K562 (cell line): Measurements from ENCODE around the gene CACNA2D2. TPM values are rescaled to one million over a fixed set of nuclear protein-coding genes. Genes with fewer than 3 reads are reported as not detected.
A peak's percentile ranks its signal among the peaks of the same experiment; 100 is the strongest.

ENCODE experiments used
- ATAC-seq: fragments of 200-7000 bp; cut with Tn5 transposase; 3 replicates; pipeline ENCODE4 v1.9.1; 2020; ENCODE audit warnings: moderate library complexity
- BruUV-seq: library from RNA; stranded (reverse); fragments of 400-500 nt; replicated peaks from 2 replicates; lab custom pipeline; 2021; lab: Mats Ljungman, UMichigan
- CTCF ChIA-PET: fragments of 300-600 bp; formaldehyde crosslinking; extraction: SDS; loops from one replicate; lab custom pipeline; 2021; ENCODE audit warnings: low intra/inter-chr PET ratio; lab: Yijun Ruan, JAX
- POLR2A ChIA-PET: fragments of 300-600, 350-650 bp; sonication (Branson Sonifier 250); formaldehyde crosslinking; extraction: SDS; loops from one replicate; lab custom pipeline; 2021; ENCODE audit warnings: antibody characterized with exemption, inconsistent platforms; lab: Yijun Ruan, JAX
- DNase-seq, 4 experiments: peaks; one replicate each; pipeline versions ENCODE4 v3.0.0 to v3.0.0-alpha.2; 2011 to 2018; ENCODE audit warnings: low spot score in 3 of 4, mixed read lengths in 3 of 4; ENCODE audit errors: extremely low read depth in 1 of 4
- FAIRE-seq: peaks from 2 replicates; lab custom pipeline; 2011; peaks lifted over from hg19 to GRCh38; lab: Jason Lieb, UNC
- H2AFZ ChIP-seq: 2 replicates; pipeline ENCODE4 v1.6.0; 2011; ENCODE audit warnings: low read depth, low read length, control low read depth, inconsistent platforms
- H3K27ac ChIP-seq: fragments of 200-600 bp; 3 replicates; pipeline ENCODE4 v1.8.0; 2011; ENCODE audit warnings: low read depth, mild to moderate bottlenecking, control low read depth, inconsistent platforms, low read length, moderate library complexity, mixed read lengths; ENCODE audit errors: extremely low read depth
- H3K27me3 ChIP-seq, 2 experiments: fragments of 300-600 bp in 1 of 2; 2 replicates in 1 of 2; 3 replicates in 1 of 2; pipeline versions ENCODE4 v1.6.0 to v1.8.0; 2011; ENCODE audit warnings: inconsistent platforms in 2 of 2, low read length in 2 of 2, mild to moderate bottlenecking in 1 of 2, mixed read lengths in 1 of 2, moderate library complexity in 1 of 2; ENCODE audit not compliant: control insufficient read depth in 2 of 2, insufficient read depth in 2 of 2
- H3K36me3 ChIP-seq: fragments of 300-600 bp; 3 replicates; pipeline ENCODE4 v1.8.0; 2011; ENCODE audit warnings: mild to moderate bottlenecking, low read length, inconsistent platforms; ENCODE audit not compliant: control insufficient read depth, insufficient read depth
- H3K4me1 ChIP-seq, 2 experiments: fragments of 200-600 bp in 1 of 2; replicated peaks in 1 of 2; 2 replicates in 1 of 2; 3 replicates in 1 of 2; pipeline versions ENCODE4 v1.5.1 to v1.8.0; 2011; ENCODE audit warnings: inconsistent platforms in 2 of 2, low read length in 2 of 2, mild to moderate bottlenecking in 1 of 2, mixed read lengths in 1 of 2, moderate library complexity in 1 of 2; ENCODE audit not compliant: control insufficient read depth in 2 of 2, insufficient read depth in 2 of 2
- H3K4me2 ChIP-seq: 2 replicates; pipeline ENCODE4 v1.6.1; 2011; ENCODE audit warnings: low read length, control low read depth, inconsistent platforms, mixed read lengths; ENCODE audit not compliant: insufficient read depth
- H3K4me3 ChIP-seq: fragments of 200-600 bp; sonication (generic), shearing (Covaris generic); 2 replicates; pipeline ENCODE4 v1.5.1; 2016; ENCODE audit warnings: control low read depth, inconsistent platforms
- H3K79me2 ChIP-seq: fragments of 200-600 bp; 3 replicates; pipeline ENCODE4 v1.8.0; 2011; ENCODE audit warnings: low read length, inconsistent platforms; ENCODE audit not compliant: control insufficient read depth, insufficient read depth
- H3K9ac ChIP-seq, 2 experiments: 2 replicates each; pipeline versions ENCODE4 v1.6.0 to v1.6.1; 2011; ENCODE audit warnings: low read depth in 2 of 2, low read length in 2 of 2, control low read depth in 1 of 2, inconsistent platforms in 1 of 2, mild to moderate bottlenecking in 1 of 2, mixed read lengths in 1 of 2; ENCODE audit not compliant: insufficient read depth in 1 of 2
- H3K9me1 ChIP-seq: one replicate; pipeline ENCODE4 v1.6.0; 2011; ENCODE audit warnings: inconsistent platforms, mild to moderate bottlenecking, low read length, moderate library complexity; ENCODE audit not compliant: control insufficient read depth, insufficient read depth
- H3K9me3 ChIP-seq: replicated peaks from 2 replicates; pipeline ENCODE4 v1.5.1; 2011; ENCODE audit warnings: low read depth, low read length, inconsistent platforms; ENCODE audit not compliant: control insufficient read depth, insufficient read depth
- H4K20me1 ChIP-seq: replicated peaks from 2 replicates; pipeline ENCODE4 v1.6.1; 2011; ENCODE audit warnings: low read length, inconsistent platforms, mixed read lengths; ENCODE audit not compliant: control insufficient read depth, insufficient read depth
- CHD2 ChIP-seq: IDR thresholded peaks from 2 replicates; pipeline ENCODE4 v1.6.1; 2011; ENCODE audit warnings: low read depth, low read length
- FOSL1 ChIP-seq: fragments of 200-800 bp; sonication (Bioruptor generic); conservative IDR thresholded peaks from 2 replicates; pipeline ENCODE4 v1.6.1; 2016; ENCODE audit warnings: missing genetic modification characterization, missing compliant biosample characterization
- HBP1 ChIP-seq: fragments of 450-650 bp; formaldehyde crosslinking; IDR thresholded peaks from 2 replicates; pipeline ENCODE4 v1.4.0; 2022; ENCODE audit warnings: missing genetic modification characterization
- HDAC3 ChIP-seq: fragments of 450-650 bp; IDR thresholded peaks from 2 replicates; pipeline ENCODE4 v1.6.1; 2018; ENCODE audit warnings: borderline replicate concordance, mild to moderate bottlenecking, moderate library complexity; ENCODE audit not compliant: partially characterized antibody
- TARDBP ChIP-seq: fragments of 450-650 bp; IDR thresholded peaks from 2 replicates; pipeline ENCODE4 v1.6.1; 2016
- THRB ChIP-seq: fragments of 450-650 bp; formaldehyde crosslinking; conservative IDR thresholded peaks from 2 replicates; pipeline ENCODE4 v1.4.0; 2022; ENCODE audit warnings: mild to moderate bottlenecking, missing genetic modification characterization
- ZNF445 ChIP-seq: fragments of 250-450 bp; sonication (Bioruptor Pico); IDR thresholded peaks from 2 replicates; pipeline ENCODE4 v1.4.0; 2020; ENCODE audit warnings: low read depth, mild to moderate bottlenecking, moderate library complexity
- WGBS: fragments of 100-300 bp; shearing (Covaris generic); methylation state at CpG from one replicate; pipeline ENCODE4 v1.1.6; 2016; ENCODE audit warnings: low coverage, mixed read lengths; ENCODE audit not compliant: insufficient coverage; ENCODE audit errors: missing lambda C conversion rate; 5-methylcytosine and 5-hydroxymethylcytosine counted together
- in situ Hi-C: fragments of 300-500 bp; cut with MboI; formaldehyde crosslinking; loops from 4 replicates; pipeline ENCODE4 v1.15.0; 2018; ENCODE audit warnings: inconsistent platforms, mixed read lengths
- intact Hi-C: fragments of 100-400 bp; cut with micrococcal nuclease; formaldehyde crosslinking; loops from 2 replicates; pipeline ENCODE4 v1.14.2; 2022
- polyA plus RNA-seq, 8 experiments: library from polyadenylated mRNA; depleted of rRNA in 4 of 8; stranded (reverse) in 5 of 8; unstranded in 3 of 8; fragments of >200 nt; fragmentation: Nextera tagmentation in 2 of 8; fragmentation: Illumina TruSeq in 1 of 8; extraction: Ambion mirVana in 2 of 8; extraction: Trizol in 1 of 8; gene quantifications; 2 replicates each; pipeline versions ENCODE4 v1.2.1 to v1.2.3, GENCODE V29; 2011 to 2014; ENCODE audit warnings: inconsistent platforms in 1 of 8, missing spikeins in 1 of 8
- total RNA-seq, 7 experiments: library from RNA; depleted of rRNA in 6 of 7; stranded (reverse); fragments of >200 nt in 6 of 7; fragmentation: Illumina TruSeq in 2 of 7; extraction: Trizol in 2 of 7; gene quantifications; 2 replicates each; pipeline versions ENCODE4 v1.2.1 to v1.2.3, GENCODE V29; 2011 to 2021; ENCODE audit warnings: low replicate concordance in 1 of 7

Gene CACNA2D2
- total and polyA plus RNA-seq, 9 of the 15 experiments (the other 6 are each of a cell fraction or from before 2014, with no cell fraction given): 0.11 to 0.58 (median 0.36) TPM; not detected in 2

DNA sequence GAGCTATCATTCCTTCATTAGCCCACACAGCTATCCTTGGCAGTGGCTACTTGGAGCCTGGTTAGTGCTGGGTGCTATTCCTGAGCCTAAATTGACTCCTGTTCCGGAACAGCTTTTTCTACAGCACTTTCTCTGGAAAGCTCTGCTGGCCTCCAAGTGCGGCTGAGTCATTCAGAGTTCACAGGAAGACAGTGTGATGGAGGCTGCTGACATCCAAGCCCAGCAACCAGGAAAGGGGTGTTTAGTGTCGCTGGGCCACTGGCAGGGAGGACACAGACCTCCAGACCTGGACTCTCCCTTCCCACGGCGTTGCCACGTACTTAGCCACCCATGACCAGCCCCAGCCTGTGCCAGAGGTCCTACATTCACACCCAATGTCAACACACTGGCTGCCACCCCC lies 28.7 kb downstream of the CACNA2D2 start:
- Histone ChIP-seq H3K4me3 (no peak overlapping the region), H3K27ac (no peak overlapping the region), H2AFZ (no peak overlapping the region), H3K9ac (no peak overlapping the region), H4K20me1 (no peaks in the 10 kb centered on the region), H3K9me1 (no peaks in the 10 kb centered on the region), H3K4me2 (no peak overlapping the region), H3K4me1 (no peaks in the 10 kb centered on the region; a peak in 1 of 5 replicates), H3K27me3 (peaks cover 4 to 52% of the 10 kb centered on the region in 2 experiments; a peak in 3 of 5 replicates), H3K79me2 (no peaks in the 10 kb centered on the region), H3K9me3 (no peaks in the 10 kb centered on the region), H3K36me3 (no peaks in the 10 kb centered on the region)
- ChIA-PET POLR2A (no interaction called here), CTCF (no interaction called here)
- in situ Hi-C loops (no loop called here), intact Hi-C loops (no loop called here)
- ATAC-seq (no peak), FAIRE-seq (peak; percentile 26), DNase-seq (no peak)
- no peak for TF ChIP-seq THRB (CRISPR knock-in tag)
- 0 out of 2 replicates have a peak, but pooled peaks have one; percentile 23 for TF ChIP-seq FOSL1 (tag)
- TF ChIP-seq HBP1 (CRISPR knock-in tag): no peak
- TF ChIP-seq HDAC3: no peak
- no peak for TF ChIP-seq CHD2
- TF ChIP-seq TARDBP: no peak
- TF ChIP-seq ZNF445 (CRISPR knock-in tag): no peak
- 0% methylated on average over 6 of the region's 6 CpGs for WGBS
- no TSS peak for BruUV-seq
